NCI-H2196 (cell line): ENCODE results near the gene PLXNC1.

Experiments
- DNase-seq: peaks from one replicate; lab custom pipeline; 2025; ENCODE audit not compliant: unreplicated experiment; lab: John Stamatoyannopoulos, UW

Gene PLXNC1

DNA sequence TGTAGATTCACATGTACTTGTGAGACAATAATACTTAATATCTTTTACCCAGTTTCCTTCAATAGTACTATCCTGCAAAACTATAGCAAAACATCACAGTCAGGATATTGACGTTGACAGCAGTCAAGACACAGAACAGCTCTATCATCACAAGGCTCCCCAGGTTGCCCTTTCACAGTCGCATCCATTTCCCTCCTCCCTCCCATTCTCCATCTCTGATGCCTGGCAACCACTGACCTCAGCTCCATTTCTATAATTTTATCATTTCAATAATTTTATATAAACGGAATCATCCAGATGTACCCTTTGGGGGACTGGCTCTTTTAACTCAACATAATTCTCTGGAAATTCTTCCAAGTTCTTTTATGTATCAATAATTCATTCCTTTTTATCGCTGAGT, 81.5 kb downstream of the PLXNC1 start:
- DNase-seq, result no peak

GRCh38 chr12:94230357-94230905, 82.1 kb downstream of the PLXNC1 start:
- DNase-seq, result no peak

DNA sequence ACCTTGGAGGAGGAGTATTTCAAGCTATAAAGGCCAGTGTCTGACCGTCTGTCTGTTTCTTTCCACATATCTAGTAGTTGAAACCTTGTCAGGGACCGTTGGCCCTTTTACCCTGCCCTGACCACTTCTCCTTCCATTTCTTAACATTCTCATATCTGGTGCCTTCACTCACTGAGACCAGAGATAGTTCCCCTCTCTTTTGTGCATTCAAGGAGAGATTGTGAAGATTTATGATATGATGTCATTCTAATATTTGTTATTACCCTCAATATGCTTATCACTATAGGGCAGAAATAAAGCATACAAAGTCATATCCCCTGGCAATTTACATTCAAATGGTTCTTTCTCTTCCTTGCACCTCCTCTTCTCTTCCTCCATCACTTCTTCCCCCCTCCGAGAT, 83.3 kb downstream of the PLXNC1 start:
- no peak for DNase-seq

- DNase-seq, result no peak
Observed at GRCh38 chr12:94235848-94236247, 87.5 kb downstream of the PLXNC1 start.

DNA sequence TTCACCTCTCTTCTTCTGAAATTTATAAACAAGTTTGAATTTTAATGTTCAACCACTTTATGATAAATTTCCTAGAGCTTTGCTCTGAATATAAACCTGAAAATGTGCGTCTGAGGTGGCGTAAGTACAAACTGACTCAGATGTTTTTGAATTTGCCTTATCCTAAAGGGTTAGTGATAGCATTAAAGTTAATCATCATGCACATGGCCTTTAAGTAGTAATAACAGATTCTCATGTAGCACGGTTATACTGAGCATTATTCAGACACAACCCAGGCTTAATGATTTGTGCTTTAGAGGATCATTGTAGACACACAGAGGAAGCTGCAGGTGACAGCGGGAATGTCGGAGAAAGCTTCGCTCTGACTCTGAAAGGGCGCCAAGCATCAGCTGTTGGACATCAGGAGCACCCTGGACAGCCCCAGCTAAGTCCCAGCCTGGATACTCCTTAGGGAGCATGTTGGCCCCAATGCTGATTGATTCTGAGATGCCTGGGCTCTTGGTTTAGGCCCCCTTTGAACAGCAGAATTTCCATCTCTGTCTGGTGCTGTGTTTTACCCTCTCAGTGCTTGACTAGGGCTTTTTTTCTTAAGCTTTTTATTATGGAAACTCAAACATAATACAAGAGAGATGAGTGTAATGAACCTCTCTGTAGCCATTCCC, 91.1 kb downstream of the PLXNC1 start:
- DNase-seq, result no peak

DNA sequence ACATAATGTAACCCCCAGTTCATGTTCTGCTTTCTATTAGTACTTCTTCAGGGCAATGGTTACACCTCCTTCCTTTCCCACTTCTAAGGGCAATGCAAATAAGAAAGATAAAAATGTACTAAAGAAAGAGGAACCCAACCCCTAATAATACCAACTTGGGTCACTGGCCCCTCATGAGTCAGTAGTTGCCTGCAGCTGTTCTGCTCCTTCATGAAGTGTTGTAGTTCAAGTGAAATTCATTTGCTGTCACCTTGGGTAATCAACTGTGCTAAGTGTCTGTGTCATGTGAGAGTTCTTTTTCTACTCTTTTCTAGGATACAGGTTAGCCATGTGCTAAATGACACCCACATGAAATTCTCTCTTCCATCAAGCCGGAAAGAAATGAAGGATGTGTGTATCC, 91.8 kb downstream of the PLXNC1 start:
- no peak for DNase-seq

- DNase-seq, result no peak
Observed at GRCh38 chr12:94242901-94243300, 94.5 kb downstream of the PLXNC1 start.

DNA sequence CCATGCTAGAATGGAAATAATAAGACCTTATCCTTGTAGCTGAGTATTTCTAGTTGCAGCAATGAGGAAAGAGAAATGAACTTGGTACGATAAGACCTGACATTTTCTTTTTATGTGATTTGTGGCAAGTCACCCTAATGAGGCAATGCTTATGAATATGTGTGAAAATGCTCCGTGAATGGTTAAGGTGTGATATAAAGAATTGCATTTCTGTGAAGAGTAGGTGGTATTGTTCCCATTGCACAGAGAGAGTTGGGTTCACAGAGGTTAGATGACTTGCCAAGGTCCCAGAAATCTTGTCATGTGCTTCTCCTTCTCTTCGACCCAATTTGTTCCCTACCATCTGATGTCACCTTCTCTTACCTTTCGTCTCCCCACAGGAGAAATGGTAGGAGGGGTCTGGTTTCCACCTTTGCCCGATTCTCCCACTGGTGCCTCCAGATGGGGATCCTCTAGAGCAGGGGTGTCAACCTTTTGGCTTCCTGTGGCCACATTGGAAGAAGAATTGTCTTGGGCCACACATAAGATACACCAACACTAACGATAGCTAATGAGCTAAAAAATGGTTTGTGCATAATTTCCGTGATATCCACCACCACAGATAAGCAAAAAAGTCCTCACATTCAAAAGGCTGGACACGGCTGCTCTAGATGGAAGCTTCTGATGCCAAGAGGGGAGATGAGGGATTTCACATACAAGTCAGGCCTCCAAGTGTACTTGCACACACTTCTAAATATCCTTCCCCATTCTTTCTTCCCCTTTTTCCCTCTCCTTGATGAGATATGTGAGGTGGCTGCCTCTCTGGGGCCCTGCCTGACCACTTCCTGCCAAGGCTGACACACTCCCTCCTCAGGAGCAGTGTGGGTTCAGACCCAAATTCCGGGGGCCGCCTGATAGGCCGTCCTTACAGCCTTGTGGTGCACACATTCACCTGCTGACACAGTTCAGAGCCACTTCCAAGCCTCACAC, 96.1 kb downstream of the PLXNC1 start:
- DNase-seq, result no peak

- no peak for DNase-seq
Observed at GRCh38 chr12:94245631-94246383, 97.4 kb downstream of the PLXNC1 start.

DNA sequence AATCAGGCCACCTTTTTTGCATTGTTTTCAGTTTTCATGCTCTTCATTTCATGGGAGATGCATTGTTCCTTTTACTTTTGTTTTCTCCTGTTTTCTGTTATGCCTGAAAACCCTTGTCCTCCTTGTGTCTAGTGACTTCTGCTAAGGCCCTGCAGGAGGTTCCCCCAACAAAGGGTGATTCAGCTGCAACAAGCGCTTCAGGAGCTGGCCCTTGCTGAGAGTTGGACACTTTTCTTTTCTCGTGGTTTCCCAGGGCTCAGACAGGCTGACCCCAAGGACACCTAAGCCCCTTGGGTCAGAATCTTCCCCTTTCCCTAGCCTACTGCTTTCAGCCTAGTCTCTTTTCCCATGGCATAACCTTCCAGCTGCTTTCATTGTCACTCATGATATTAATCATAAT, 98.9 kb downstream of the PLXNC1 start:
- DNase-seq, result no peak

GRCh38 chr12:94248582-94248981, 100.2 kb downstream of the PLXNC1 start:
- DNase-seq, result no peak

DNA sequence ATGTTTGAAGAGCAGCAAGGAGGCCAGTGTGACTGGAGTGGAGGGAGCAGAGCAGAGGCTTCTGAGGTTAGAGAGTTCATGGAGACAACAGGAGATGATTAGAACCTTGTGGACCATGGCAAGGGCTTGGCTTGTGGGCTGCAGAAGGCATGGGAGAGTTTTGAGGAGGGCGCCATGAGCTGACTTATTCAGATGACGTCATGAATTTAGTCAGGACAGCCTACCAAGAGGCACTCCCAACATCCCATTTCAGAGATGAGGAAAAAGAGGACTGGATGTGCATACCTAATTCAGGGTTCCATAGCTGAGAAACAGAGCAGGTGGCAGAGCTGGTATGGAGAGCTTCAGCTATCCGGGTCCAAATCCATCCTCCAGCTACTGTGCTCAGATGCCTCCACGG, 101.8 kb downstream of the PLXNC1 start:
- no peak for DNase-seq

DNA sequence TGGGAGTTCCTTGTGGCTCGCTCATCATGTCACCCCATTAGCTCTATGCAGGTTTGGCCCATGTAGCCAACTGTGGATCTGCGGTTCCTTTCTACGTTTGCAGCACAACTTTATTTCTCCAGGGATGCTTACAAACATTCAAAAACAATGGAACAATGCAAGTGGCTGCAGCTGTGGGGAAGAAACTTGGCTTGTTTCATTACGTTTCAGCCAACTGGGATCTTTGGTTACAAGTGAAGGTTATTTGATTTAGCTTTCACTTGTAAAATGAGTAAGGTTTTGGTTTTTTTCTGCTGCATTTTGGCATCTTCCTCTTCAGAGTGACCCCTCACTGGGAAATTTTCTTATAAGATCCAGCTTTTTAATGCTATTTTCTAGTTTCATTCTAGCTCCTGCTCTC, 105.9 kb downstream of the PLXNC1 start:
- DNase-seq, result no peak

DNA sequence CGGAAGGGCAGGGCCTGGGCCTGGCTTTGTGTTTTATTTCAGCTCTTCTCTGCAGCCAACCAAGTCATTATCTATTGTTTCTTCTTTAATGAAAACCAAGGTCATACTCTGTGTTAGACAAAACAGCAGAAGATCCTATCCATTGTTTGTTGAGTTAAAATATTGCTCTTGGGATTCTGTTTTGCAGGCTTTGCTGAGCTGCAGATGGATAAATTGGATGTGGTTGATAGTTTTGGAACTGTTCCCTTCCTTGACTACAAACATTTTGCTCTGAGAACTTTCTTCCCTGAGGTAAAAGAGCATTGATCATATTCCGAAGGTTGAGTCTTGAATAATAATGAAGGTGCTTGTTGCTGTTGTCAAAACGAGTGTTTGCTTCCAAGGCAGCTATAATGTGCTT, 106.6 kb downstream of the PLXNC1 start:
- DNase-seq, result no peak

DNA sequence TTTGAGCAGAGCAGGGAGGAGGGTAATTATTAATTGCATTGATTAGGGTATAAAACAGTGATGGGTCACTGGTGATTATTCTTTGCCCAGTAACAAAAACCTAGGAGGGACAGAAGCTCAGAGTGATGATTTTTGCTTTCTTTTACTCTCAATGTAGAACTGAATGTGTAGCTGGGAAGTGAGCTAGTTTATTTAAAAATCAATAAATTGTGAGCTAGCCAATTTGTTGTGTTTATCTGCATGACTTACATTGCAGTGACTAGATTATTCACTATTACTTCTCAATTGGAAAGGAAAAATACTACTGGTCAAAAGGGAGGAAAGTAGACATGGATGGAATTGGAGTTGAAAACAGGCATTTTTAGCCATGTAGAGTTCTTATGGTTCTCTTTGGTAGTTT, 107.1 kb downstream of the PLXNC1 start:
- no peak for DNase-seq

DNA sequence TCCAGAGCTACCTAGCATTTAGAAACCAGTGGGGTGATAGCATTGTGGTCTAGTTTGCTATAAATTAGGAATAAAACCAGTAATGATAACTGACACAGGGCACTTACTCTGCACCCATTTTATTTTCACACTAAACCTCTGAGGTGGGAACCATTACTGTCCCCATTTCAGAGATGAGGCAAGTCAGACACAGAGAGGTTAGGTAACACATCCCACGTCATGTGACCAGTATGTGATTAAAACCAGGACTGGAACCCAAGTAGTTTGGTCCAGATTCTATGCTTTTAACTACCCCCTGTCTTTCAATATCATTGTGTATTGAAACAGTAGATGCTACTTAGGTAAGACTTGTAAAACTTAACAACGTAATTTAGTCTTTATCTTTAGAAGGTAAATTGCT, 110.2 kb downstream of the PLXNC1 start:
- no peak for DNase-seq

DNA sequence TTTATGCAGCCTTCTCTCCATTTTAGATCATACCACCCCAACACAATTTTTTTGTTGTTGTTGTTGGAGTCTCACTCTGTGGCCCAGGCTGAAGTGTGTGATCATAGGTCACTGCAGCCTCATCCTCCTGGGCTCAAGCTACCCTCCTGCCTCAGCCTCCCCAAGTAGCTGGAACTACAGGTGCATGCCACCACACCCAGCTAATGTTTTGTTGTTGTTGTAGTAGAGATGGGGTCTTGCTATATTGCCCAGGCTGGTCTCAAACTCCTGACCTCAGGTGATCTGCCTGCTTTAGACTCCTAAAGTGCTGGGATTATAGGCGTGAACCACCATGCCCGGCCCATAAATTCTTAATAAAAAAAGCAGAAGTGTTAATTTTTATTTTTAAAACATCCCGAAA, 111.6 kb downstream of the PLXNC1 start:
- no peak for DNase-seq

- no peak for DNase-seq
Observed at GRCh38 chr12:94260717-94261116, 112.3 kb downstream of the PLXNC1 start.

GRCh38 chr12:94261119-94261518, 112.7 kb downstream of the PLXNC1 start:
- no peak for DNase-seq

GRCh38 chr12:94261786-94262185, 113.4 kb downstream of the PLXNC1 start:
- DNase-seq, result no peak

GRCh38 chr12:94262228-94263010, 114.0 kb downstream of the PLXNC1 start:
- DNase-seq, result peak; percentile 63
